ENCODE measurements around the gene PRKCQ.

The PRKCQ gene

DNA sequence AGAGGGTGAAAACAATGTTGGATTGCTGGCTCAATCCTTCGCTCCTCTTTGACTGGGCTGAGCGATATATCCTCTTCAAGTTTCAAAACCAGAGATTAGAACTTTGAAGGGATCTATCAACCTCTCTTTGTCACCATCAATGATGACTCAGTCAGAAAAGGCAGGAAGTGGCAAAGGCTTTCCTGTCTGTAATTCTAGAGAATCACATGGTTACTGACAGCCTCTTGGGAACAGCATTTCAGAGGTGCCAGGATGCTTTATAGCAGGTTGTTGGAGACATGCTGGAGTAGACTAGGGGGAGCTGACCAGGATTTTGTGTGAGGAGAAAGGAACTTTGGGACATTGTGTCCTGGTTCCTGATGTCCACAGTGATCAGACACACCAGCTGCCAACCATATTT, 81.3 kb downstream of the PRKCQ start:
- POLR2A ChIA-PET, result no interaction called here
- TF ChIP-seq ARNT (IDR thresholded peaks at IDR 0.05) (no peak), PKNOX1 (IDR thresholded peaks at IDR 0.05) (no peak), ZNF384 (IDR thresholded peaks at IDR 0.05) (no peak), SUZ12 (IDR thresholded peaks at IDR 0.05) (no peak), HDGF (IDR thresholded peaks at IDR 0.05; ENCODE audit: borderline replicate concordance) (no peak), LEF1 (IDR thresholded peaks at IDR 0.05; ENCODE audit: borderline replicate concordance) (no peak), FOXA1 (IDR thresholded peaks at IDR 0.05) (no peak)
- CTCF ChIA-PET, result no interaction called here
- DNase-seq (ENCODE audit: extremely low spot score), result no peak

- ChIA-PET POLR2A (no interaction called here), CTCF (no interaction called here)
- TF ChIP-seq FOXA1 (IDR thresholded peaks at IDR 0.05) (no peak), ARNT (IDR thresholded peaks at IDR 0.05) (no peak), PKNOX1 (IDR thresholded peaks at IDR 0.05) (no peak), ELF4 (IDR thresholded peaks at IDR 0.05) (no peak), CTBP1 (IDR thresholded peaks at IDR 0.05; ENCODE audit: borderline replicate concordance) (no peak), LEF1 (IDR thresholded peaks at IDR 0.05; ENCODE audit: borderline replicate concordance) (no peak), FOXM1 (IDR thresholded peaks at IDR 0.05; ENCODE audit: borderline replicate concordance) (no peak), SUZ12 (IDR thresholded peaks at IDR 0.05) (no peak), FOXK2 (IDR thresholded peaks at IDR 0.05) (no peak), SP1 (IDR thresholded peaks at IDR 0.05) (no peak), L3MBTL2 (conservative IDR thresholded peaks at IDR 0.05) (no peak)
- DNase-seq (ENCODE audit: extremely low spot score), result no peak
Measured at GRCh38 chr10:6497620-6498019, 82.5 kb downstream of the PRKCQ start.

DNA sequence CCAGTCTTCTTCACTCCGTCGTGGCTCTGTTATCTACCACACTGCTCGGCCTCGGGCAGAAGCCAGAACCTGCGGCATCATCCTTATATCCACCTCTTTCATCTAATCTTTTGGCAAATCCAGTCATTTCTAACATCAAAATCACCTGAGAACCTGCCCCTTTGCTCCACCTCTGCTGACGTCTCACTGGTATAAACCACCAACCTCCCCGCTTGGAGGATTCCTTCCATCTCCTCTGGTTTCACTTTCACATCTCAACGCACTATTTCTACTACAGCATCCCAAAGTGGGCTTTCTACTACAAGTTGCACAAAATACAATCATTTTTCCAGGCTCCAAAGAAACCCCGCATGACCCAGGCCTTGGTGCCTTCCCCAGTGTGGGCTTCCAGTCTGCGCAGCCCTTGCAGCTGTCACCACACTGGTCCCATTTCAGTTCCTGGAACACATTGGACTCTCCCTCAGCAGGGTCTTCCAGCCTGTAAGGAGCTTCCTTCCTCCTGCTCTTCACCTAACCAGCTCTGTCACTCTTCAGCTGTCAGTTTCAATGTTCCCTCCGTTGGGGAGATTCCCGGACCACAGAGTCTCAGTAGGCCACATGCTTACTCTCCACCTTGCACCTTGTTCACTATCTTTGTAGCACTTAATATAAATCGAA, 85.0 kb downstream of the PRKCQ start:
- TF ChIP-seq SUZ12 (IDR thresholded peaks at IDR 0.05) (no peak), FOXM1 (IDR thresholded peaks at IDR 0.05; ENCODE audit: borderline replicate concordance) (no peak), SP1 (IDR thresholded peaks at IDR 0.05) (no peak), BHLHE40 (IDR thresholded peaks at IDR 0.05; ENCODE audit: borderline replicate concordance) (no peak), ARNT (IDR thresholded peaks at IDR 0.05) (no peak), CTBP1 (IDR thresholded peaks at IDR 0.05; ENCODE audit: borderline replicate concordance) (no peak), NFRKB (IDR thresholded peaks at IDR 0.05) (no peak), FOXK2 (IDR thresholded peaks at IDR 0.05) (no peak), LEF1 (IDR thresholded peaks at IDR 0.05; ENCODE audit: borderline replicate concordance) (no peak)
- ChIA-PET CTCF (no interaction called here), POLR2A (no interaction called here)
- no peak for DNase-seq (ENCODE audit: extremely low spot score)

DNA sequence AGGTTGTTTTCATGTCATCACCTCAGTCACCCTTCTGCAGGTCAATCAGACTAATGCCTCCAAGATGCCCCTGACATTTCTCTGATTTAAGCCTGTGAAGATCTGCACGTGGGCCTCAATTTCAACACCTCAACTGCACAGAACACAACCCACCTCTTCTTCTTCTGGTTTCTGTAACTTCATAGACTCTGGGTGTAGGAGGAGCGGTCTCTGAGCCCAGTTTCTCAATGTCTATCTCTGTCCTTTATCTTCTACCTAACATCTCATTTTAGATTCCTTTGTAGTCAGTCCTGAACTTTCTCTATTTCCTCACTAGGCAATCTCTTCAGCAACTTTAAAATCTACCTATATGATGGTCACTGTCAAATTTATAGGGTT, 85.6 kb downstream of the PRKCQ start:
- CTCF ChIA-PET, result no interaction called here
- POLR2A ChIA-PET, result no interaction called here
- TF ChIP-seq FOXK2 (IDR thresholded peaks at IDR 0.05) (no peak), L3MBTL2 (conservative IDR thresholded peaks at IDR 0.05) (no peak), NFRKB (IDR thresholded peaks at IDR 0.05) (no peak), CTBP1 (IDR thresholded peaks at IDR 0.05; ENCODE audit: borderline replicate concordance) (no peak), ELF4 (IDR thresholded peaks at IDR 0.05) (no peak), FOXM1 (IDR thresholded peaks at IDR 0.05; ENCODE audit: borderline replicate concordance) (no peak), LEF1 (IDR thresholded peaks at IDR 0.05; ENCODE audit: borderline replicate concordance) (no peak), SP1 (IDR thresholded peaks at IDR 0.05) (no peak)
- DNase-seq (ENCODE audit: extremely low spot score), result no peak

- ChIA-PET POLR2A (no interaction called here), CTCF (interaction anchor here (0.6 kb wide), 1 partner anchor 486 kb away, joined by 3 read pairs; no protein-coding TSS in a partner anchor)
- TF ChIP-seq FOXM1 (IDR thresholded peaks at IDR 0.05; ENCODE audit: borderline replicate concordance) (no peak), FOXA1 (IDR thresholded peaks at IDR 0.05) (no peak), ZNF384 (IDR thresholded peaks at IDR 0.05) (no peak), BHLHE40 (IDR thresholded peaks at IDR 0.05; ENCODE audit: borderline replicate concordance) (no peak), ARNT (IDR thresholded peaks at IDR 0.05) (no peak), HDGF (IDR thresholded peaks at IDR 0.05; ENCODE audit: borderline replicate concordance) (no peak), LEF1 (IDR thresholded peaks at IDR 0.05; ENCODE audit: borderline replicate concordance) (no peak), CTBP1 (IDR thresholded peaks at IDR 0.05; ENCODE audit: borderline replicate concordance) (no peak), L3MBTL2 (conservative IDR thresholded peaks at IDR 0.05) (no peak), NFRKB (IDR thresholded peaks at IDR 0.05) (no peak)
- no peak for DNase-seq (ENCODE audit: extremely low spot score)
Measured at GRCh38 chr10:6493521-6494441, 86.3 kb downstream of the PRKCQ start.

DNA sequence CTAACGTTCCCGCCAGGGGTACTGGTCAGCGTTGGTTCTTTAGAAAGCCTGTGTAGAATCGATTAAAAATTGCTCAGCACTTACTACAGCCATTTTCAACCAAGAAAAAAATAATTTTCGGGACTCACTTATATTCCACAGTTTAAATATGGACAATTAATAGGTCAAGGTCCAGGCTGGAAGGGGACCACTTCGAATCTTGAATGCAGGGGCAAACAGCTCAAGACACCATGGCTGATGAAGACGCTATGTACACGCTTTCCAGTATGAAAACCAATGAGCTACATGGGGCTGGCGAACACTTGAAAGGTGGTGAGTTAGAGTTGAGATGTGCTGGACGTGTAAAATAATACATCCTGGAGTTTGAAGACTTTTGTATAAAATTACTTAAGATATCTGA, 87.2 kb downstream of the PRKCQ start:
- CTCF ChIA-PET, result no interaction called here

More for the DNA sequence above, 87.2 kb downstream of the PRKCQ start:
- TF ChIP-seq HDGF (IDR thresholded peaks at IDR 0.05; ENCODE audit: borderline replicate concordance), result no peak
- no peak for TF ChIP-seq TARDBP (IDR thresholded peaks at IDR 0.05)
- TF ChIP-seq SP1 (IDR thresholded peaks at IDR 0.05), result no peak
- no peak for TF ChIP-seq PKNOX1 (IDR thresholded peaks at IDR 0.05)
- no peak for DNase-seq (ENCODE audit: extremely low spot score)
- POLR2A ChIA-PET, result no interaction called here

All from HEK293T (cell line).